HG02623 (cell line): ENCODE data around the gene INVS.
A peak's percentile ranks its signal among the peaks of the same experiment; 100 is the strongest.
"Not testable (repeated sequence)": the region's sequence is repeated elsewhere in the genome, so short reads cannot be mapped to it uniquely, and the experiment has no call there.

Source experiments
- ATAC-seq: cut with Tn5 transposase; IDR thresholded peaks from one replicate; pipeline ENCODE4 v1.9.1; 2021; ENCODE audit warnings: moderate library complexity; ENCODE audit not compliant: unreplicated experiment

Gene INVS, protein sequence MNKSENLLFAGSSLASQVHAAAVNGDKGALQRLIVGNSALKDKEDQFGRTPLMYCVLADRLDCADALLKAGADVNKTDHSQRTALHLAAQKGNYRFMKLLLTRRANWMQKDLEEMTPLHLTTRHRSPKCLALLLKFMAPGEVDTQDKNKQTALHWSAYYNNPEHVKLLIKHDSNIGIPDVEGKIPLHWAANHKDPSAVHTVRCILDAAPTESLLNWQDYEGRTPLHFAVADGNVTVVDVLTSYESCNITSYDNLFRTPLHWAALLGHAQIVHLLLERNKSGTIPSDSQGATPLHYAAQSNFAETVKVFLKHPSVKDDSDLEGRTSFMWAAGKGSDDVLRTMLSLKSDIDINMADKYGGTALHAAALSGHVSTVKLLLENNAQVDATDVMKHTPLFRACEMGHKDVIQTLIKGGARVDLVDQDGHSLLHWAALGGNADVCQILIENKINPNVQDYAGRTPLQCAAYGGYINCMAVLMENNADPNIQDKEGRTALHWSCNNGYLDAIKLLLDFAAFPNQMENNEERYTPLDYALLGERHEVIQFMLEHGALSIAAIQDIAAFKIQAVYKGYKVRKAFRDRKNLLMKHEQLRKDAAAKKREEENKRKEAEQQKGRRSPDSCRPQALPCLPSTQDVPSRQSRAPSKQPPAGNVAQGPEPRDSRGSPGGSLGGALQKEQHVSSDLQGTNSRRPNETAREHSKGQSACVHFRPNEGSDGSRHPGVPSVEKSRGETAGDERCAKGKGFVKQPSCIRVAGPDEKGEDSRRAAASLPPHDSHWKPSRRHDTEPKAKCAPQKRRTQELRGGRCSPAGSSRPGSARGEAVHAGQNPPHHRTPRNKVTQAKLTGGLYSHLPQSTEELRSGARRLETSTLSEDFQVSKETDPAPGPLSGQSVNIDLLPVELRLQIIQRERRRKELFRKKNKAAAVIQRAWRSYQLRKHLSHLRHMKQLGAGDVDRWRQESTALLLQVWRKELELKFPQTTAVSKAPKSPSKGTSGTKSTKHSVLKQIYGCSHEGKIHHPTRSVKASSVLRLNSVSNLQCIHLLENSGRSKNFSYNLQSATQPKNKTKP

GRCh38 chr9:100098887-100099721 lies at the start of gene INVS, which contains the start of gene ERP44:
Gene INVS, plus strand, starts transcription at chr9:100099243. Its CDS starts 5,279 bp downstream, at chr9:100104522.
Gene ERP44, minus strand, starts transcription at chr9:100099000. Its CDS starts 160 bp downstream, at chr9:100098840.
- peak; percentile 98 for ATAC-seq

DNA sequence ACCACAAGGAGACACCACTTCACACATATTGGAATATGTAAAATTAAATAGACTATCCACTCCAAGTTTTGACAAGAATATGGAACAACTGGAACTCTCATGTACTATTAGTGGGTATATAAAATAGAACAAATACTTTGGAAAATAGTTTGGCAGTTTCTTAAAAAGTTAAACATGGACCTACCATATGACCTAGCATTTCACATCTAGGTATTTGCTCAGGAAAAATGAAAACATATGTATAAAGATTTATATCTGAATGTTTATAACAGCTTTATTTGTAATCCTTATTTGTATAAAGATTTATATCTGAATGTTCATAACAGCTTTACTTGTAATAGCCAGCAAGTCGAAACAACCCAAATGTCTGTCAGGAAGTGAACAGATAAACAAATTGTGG lies 49.5 kb upstream of the INVS start:
- ATAC-seq, result no peak

DNA sequence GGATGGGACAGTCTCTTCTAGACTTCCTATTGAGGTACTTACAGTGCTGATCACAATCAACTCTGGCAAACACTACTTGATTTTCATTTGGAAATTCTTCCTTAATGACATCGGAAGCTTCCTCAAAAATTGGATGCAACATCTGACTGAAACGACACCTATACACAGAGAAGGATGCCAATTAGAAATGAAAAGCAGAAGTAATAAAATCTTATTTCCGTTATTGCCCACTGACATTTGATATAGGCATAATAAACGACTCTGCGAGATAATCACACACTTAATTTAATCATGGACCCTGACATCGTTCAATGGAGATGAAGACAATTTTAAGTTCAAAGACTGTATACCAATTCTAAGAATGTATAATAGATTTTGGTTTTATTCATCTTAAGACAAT lies 46.7 kb upstream of the INVS start:
- ATAC-seq, result no peak

DNA sequence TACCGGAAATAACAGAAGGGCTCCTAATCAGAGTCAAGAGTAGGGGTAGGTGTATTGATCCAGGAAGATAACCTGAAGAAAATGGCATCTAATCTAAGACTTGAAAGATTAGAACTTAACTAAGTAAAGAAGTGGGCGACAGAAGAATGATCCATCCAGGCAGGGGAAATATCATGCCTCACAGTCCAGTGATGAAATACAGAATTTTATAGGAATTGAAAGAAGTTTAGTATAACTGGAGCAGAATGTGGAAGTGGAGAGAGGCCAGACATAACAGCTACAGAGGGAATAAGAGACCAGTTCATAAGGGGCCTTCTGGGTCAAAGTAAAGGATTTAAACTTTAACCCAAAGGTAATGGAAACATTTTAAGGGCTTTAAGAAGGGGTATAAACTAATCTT lies 42.5 kb upstream of the INVS start:
- no peak for ATAC-seq

DNA sequence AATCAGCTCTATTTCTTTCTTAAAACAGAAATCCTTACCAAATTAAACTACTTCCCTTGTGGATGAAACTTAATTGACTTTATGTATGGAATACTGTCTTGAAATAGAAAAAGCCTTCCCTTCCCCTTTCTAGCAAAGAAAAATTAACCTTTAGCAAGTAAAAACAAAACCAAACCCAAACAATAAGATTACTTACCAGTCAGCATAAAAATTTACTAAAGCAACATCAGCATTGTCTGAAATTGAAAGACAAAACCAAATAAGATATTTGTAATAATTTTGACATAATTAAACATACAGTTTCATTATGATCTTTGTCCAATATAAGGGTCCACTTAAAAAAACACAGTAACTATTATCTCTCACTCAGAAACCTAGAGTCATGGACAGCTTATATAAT lies 41.4 kb upstream of the INVS start:
- ATAC-seq, result no peak

DNA sequence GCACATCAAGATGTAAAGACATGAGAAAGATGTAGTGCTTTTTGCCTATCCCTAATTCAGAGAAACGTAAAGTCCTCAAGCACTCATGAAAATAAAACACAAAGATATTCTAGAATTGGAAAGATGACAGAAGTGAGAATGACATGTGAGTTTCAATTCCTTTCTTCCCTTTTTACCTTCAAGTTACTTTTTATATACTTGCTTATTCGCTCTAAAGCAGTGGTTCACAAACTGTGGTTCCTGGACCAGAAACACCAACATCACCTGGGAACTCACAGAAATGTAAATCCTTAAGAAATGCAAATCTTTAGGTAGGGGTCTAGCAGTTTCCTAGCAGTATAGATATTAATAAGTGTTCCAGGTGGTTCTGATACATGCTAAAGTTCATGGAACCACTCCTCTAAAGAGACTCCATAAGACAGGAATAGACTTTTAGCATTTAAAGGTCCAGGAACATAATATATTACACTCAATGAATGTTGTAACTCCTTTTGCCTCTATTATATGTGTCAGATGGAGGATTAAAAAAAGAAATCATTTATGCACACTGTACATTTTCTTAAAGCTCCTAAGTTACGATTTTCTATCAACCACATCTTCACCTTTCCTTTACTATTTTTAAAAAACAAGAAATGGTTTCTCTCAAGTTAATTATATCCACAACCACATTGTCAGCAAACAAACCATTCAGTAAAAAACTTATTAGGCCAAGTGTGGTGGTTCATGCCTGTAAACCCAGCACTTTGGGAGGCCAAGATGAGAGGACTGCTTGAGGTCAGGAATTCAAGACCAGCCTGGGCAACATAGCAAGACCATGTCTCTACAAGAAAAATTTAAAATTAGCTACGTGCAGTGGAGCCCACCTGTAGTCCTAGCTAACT lies 40.1 kb upstream of the INVS start:
- peak; percentile 82 for ATAC-seq

GRCh38 chr9:100062683-100063082 lies 36.4 kb upstream of the INVS start:
- not testable (repeated sequence) for ATAC-seq

GRCh38 chr9:100063185-100063584 lies 35.9 kb upstream of the INVS start:
- no peak for ATAC-seq

DNA sequence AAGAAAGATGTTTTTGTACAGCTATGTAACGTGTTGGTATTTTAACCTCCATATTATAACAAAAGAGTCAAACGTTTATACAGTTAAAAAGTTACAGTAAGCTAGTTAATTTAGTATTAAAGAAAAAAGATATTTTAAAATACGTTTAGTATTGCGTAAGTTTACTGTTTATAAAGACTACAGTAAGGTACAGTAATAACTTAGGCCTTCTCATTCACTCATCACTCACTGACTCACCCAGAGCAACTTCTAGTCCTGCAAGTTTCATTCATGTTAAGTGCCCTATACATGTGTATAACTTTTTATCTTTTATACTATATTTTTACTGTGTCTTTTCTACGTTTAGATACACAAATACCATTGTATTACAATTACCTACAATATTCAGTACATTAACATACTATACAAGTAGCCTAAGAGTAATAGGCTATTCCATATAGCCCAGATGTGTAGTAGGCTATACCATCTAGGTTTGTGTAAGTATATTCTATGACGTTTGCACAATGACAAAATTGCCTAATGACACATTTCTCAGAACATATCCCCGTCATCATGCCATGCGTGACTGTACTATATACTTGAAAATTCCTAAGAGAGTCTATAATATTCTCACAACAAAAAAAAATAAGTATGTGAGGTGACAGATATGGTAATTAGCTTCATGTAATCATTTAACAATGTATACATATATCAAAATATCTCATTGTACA lies 34.0 kb upstream of the INVS start:
- ATAC-seq, result no peak

DNA sequence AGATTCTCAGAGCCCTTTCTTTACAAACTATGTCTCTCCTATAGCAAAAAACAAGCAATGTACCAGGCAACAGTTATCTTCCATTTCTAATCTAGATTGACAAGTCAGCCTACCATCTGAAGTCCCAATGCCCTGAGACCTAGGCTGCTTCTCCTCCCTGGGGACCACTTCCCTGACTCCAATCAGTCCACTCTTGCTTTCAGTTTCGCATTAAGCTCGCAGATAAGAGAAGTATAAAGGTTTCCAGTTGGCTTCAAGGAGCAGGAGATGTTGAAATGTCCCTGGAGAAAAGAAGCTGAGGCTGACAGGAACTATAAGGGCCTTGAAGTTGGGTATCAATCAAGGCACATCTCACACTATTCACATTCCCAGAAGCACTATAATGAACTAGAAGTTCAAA lies 32.5 kb upstream of the INVS start:
- ATAC-seq, result peak; percentile 45

DNA sequence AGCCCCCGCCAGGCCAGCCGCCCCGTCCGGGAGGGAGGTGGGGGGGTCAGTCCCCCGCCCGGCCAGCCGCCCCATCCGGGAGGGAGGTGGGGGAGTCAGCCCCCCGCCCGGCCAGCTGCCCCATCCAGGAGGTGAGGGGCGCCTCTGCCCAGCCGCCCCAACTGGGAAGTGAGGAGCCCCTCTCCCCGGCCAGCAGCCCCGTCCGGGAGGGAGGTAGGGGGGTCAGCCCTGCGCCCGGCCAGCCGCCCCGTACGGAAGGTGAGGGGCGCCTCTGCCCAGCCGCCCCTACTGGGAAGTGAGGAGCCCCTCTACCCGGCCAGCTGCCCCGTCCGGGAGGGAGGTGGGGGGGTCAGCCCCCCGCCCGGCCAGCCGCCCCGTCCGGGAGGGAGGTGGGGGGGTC lies 31.1 kb upstream of the INVS start:
- ATAC-seq, result not testable (repeated sequence)

DNA sequence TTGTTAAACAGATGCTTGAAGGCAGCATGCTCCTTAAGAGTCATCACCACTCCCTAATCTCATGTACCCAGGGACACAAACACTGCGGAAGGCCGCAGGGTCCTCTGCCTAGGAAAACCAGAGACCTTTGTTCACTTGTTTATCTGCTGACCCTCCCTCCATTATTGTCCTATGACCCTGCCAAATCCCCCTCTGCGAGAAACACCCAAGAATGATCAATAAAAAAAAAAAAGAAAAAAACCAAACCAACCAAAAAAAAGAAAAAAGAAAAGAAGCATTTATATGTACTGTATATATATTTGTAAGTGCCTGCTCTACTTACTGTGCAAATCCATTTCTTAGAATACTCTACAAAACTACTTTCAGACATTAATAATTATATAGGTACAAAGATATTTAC lies 30.0 kb upstream of the INVS start:
- ATAC-seq, result not testable (repeated sequence)

GRCh38 chr9:100070104-100071041 lies 28.7 kb upstream of the INVS start:
- ATAC-seq, result no peak

- ATAC-seq, result no peak
Measured at GRCh38 chr9:100071271-100071670, 27.8 kb upstream of the INVS start.

DNA sequence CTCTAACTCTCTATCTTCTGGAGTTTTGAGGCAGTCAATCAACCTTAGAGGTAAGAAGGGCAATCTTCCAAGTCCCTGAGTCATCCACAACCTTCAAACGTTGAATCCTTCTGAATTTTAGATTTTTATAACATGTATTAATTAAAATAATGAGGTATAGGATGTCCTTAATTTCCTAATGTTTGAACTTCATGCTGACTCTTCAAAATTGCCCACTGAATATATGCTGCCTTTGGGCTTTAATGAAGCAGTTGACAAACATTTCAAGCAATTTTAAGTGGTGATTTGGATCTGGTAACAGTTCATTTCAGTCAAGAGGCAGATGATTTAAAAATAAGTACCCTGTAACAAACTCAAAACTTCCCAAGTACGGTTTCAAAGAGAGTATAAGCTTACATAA lies 26.2 kb upstream of the INVS start:
- ATAC-seq, result no peak

DNA sequence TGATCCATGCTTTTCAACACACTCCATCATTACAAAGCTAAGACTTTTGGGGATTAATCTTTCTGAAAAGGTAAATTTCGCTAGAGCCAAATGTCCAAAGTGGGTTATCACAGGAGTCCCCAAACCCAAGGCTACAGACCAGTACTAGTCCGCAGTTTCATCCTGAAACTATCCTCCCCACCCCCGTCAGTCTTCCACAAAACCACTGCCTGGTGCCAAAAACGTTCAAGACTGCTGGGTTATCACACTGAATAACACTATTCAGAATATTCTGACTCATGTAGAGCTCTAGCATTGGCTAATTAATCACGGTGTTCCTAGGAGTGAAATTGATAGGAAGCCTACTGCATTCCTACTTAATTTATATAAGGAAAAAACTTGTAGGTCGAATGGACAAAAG lies 24.9 kb upstream of the INVS start:
- ATAC-seq, result no peak

- ATAC-seq, result no peak
Measured at GRCh38 chr9:100074989-100075388, 24.1 kb upstream of the INVS start.

DNA sequence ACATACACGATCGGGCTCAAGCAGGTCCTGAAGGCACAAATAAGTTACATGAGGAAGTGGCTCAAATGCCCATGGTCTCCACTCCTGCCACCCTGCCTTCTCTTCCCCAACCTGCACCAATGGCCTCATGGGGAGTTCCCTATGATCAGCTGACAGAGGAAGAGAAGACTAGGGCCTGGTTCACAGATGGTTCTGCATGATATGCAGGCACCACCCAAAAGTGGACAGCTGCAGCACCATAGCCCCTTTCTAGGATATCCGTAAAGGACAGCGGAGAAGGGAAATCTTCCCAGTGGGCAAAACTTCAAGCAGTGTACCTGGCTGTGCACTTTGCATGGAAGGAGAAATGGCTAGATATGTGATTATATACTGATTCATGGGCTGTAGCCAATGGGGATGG lies 22.8 kb upstream of the INVS start:
- not testable (repeated sequence) for ATAC-seq
